Glutamatergic neuron (in vitro differentiated cells): Measurements from ENCODE around the gene PIPOX. TPM values are rescaled to one million over a fixed set of nuclear protein-coding genes. Genes with fewer than 3 reads are reported as not detected.

Experiments
- DNase-seq: peaks from one replicate; pipeline ENCODE4 v3.0.0; 2022
- H3K27ac Mint-ChIP-seq: one replicate; pipeline ENCODE4 v1.8.0; 2020; ENCODE audit warnings: mild to moderate bottlenecking, mixed read lengths, inconsistent platforms; ENCODE audit not compliant: unreplicated experiment
- H3K27me3 Mint-ChIP-seq: one replicate; pipeline ENCODE4 v1.8.0; 2020; ENCODE audit warnings: mild to moderate bottlenecking, moderate library complexity, mixed read lengths, inconsistent platforms; ENCODE audit not compliant: unreplicated experiment
- H3K36me3 Mint-ChIP-seq: one replicate; pipeline ENCODE4 v1.8.0; 2020; ENCODE audit warnings: mild to moderate bottlenecking, mixed read lengths, inconsistent platforms; ENCODE audit not compliant: unreplicated experiment
- H3K4me1 Mint-ChIP-seq: one replicate; pipeline ENCODE4 v1.8.0; 2020; ENCODE audit warnings: mild to moderate bottlenecking, low read depth, mixed read lengths, inconsistent platforms; ENCODE audit not compliant: unreplicated experiment
- H3K4me3 Mint-ChIP-seq: one replicate; pipeline ENCODE4 v1.8.0; 2020; ENCODE audit warnings: mild to moderate bottlenecking, mixed read lengths, inconsistent platforms; ENCODE audit not compliant: unreplicated experiment
- H3K9me3 Mint-ChIP-seq: one replicate; pipeline ENCODE4 v1.8.0; 2020; ENCODE audit warnings: mild to moderate bottlenecking, moderate library complexity, mixed read lengths, inconsistent platforms; ENCODE audit not compliant: unreplicated experiment
- total RNA-seq: library from RNA; stranded (reverse); fragmentation: NEBNext Ultra II Directional; extraction: Animal tissue kit (Norgen Biotek cat#: 25700); gene quantifications from one replicate; pipeline ENCODE4 v1.2.1, GENCODE V29; 2021; ENCODE audit not compliant: unreplicated experiment
- TF ChIP-seq, protein P1 (sequence below): fragments of 200-600 bp; sonication (generic); IDR thresholded peaks from one replicate; pipeline ENCODE4 v1.5.0; 2021; ENCODE audit not compliant: partially characterized antibody, unreplicated experiment

Gene PIPOX
- total RNA-seq, 1 donor from 2014 or later, result 1.4 TPM

GRCh38 chr17:29077320-29077719 is 34.4 kb downstream of the PIPOX start:
- Mint-ChIP-seq H3K27ac (no peak overlapping the region), H3K36me3 (peaks cover 6% of the 10 kb centered on the region), H3K9me3 (peaks cover 24% of the 10 kb centered on the region), H3K27me3 (peaks cover 18% of the 10 kb centered on the region), H3K4me3 (no peak overlapping the region), H3K4me1 (peaks cover 23% of the 10 kb centered on the region)
- TF ChIP-seq, protein P1, sequence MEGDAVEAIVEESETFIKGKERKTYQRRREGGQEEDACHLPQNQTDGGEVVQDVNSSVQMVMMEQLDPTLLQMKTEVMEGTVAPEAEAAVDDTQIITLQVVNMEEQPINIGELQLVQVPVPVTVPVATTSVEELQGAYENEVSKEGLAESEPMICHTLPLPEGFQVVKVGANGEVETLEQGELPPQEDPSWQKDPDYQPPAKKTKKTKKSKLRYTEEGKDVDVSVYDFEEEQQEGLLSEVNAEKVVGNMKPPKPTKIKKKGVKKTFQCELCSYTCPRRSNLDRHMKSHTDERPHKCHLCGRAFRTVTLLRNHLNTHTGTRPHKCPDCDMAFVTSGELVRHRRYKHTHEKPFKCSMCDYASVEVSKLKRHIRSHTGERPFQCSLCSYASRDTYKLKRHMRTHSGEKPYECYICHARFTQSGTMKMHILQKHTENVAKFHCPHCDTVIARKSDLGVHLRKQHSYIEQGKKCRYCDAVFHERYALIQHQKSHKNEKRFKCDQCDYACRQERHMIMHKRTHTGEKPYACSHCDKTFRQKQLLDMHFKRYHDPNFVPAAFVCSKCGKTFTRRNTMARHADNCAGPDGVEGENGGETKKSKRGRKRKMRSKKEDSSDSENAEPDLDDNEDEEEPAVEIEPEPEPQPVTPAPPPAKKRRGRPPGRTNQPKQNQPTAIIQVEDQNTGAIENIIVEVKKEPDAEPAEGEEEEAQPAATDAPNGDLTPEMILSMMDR, result no peak
- no peak for DNase-seq

DNA sequence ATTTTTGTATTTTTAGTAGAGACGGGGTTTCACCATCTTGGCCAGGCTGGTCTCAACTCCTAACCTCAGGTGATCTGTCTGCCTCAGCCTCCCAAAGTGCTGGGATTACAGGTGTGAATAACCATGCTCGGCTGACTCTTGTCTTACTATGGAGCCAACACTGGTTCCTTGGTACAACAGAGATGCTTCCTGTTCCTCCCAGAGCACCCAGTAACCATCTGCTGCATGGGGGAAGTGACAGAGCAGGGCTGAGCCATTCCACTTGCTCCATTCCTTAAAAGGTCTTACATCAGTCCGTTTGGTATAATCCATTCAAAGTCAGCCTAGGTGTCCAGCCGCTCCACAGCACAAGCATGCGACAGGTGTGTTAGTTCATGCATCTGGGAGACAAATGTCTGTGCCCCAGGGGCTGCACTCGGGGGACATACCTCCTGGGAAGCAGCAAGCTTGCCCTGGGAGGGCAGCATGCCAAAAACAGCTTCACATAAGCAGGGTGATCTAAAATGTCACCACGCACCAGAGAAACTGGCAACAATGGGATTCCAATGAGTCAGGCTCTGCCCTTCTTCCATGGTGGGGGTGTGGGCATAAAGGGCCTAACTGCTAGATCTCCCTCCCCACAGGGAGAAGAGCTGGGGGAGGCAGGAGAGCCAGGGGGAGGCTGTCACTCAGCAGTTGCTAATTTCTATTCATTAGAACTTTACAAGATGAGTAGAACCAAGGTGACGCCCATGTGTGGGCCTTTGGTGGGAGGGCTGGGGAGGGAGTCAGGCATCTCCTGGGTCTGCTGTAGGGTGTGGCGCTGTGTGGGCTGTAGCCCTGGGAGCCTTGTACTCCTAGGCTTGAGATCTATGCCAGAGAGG is 35.5 kb downstream of the PIPOX start:
- peaks cover 16% of the 10 kb centered on the region for H3K27me3 Mint-ChIP-seq
- H3K9me3 Mint-ChIP-seq, result peaks cover 21% of the 10 kb centered on the region
- TF ChIP-seq, protein P1, result no peak
- peaks cover 16% of the 10 kb centered on the region for H3K4me1 Mint-ChIP-seq
- no peak overlapping the region for H3K4me3 Mint-ChIP-seq
- H3K27ac Mint-ChIP-seq, result no peak overlapping the region
- no peak for DNase-seq
- peaks cover 6% of the 10 kb centered on the region for H3K36me3 Mint-ChIP-seq

- H3K9me3 Mint-ChIP-seq, result peaks cover 20% of the 10 kb centered on the region
- TF ChIP-seq, protein P1, result no peak
- H3K27ac Mint-ChIP-seq, result no peak overlapping the region
- DNase-seq, result no peak
- peaks cover 18% of the 10 kb centered on the region for H3K27me3 Mint-ChIP-seq
- no peak overlapping the region for H3K4me3 Mint-ChIP-seq
- H3K36me3 Mint-ChIP-seq, result peaks cover 6% of the 10 kb centered on the region
- peaks cover 14% of the 10 kb centered on the region for H3K4me1 Mint-ChIP-seq
These were observed 36.5 kb downstream of the PIPOX start for GRCh38 chr17:29079433-29079832.

GRCh38 chr17:29079887-29080286 is 36.9 kb downstream of the PIPOX start:
- TF ChIP-seq, protein P1, result no peak
- Mint-ChIP-seq H3K9me3 (peaks cover 20% of the 10 kb centered on the region), H3K4me3 (no peak overlapping the region), H3K27me3 (peaks cover 18% of the 10 kb centered on the region), H3K36me3 (peaks cover 6% of the 10 kb centered on the region), H3K27ac (no peak overlapping the region), H3K4me1 (peaks cover 13% of the 10 kb centered on the region)
- DNase-seq, result no peak

GRCh38 chr17:29080323-29080722 is 37.4 kb downstream of the PIPOX start:
- Mint-ChIP-seq H3K4me3 (no peak overlapping the region), H3K9me3 (peaks cover 20% of the 10 kb centered on the region), H3K27me3 (peaks cover 18% of the 10 kb centered on the region), H3K4me1 (peaks cover 13% of the 10 kb centered on the region), H3K27ac (no peak overlapping the region), H3K36me3 (peaks cover 6% of the 10 kb centered on the region)
- DNase-seq, result no peak
- TF ChIP-seq, protein P1, result no peak
